GM21723 (cell line): ENCODE data around the gene CCDC3.

Experiments used
- ATAC-seq: cut with Tn5 transposase; IDR thresholded peaks from one replicate; pipeline ENCODE4 v1.9.1; 2021; ENCODE audit warnings: mild to moderate bottlenecking, moderate library complexity; ENCODE audit not compliant: unreplicated experiment

Gene CCDC3

GRCh38 chr10:12927896-12928295, 73.6 kb downstream of the CCDC3 start:
- no peak for ATAC-seq

- no peak for ATAC-seq
These were observed 75.7 kb downstream of the CCDC3 start for GRCh38 chr10:12925845-12926244.

GRCh38 chr10:12924911-12925310, 76.6 kb downstream of the CCDC3 start:
- ATAC-seq, result no peak

- ATAC-seq, result no peak
These were observed 79.2 kb downstream of the CCDC3 start for GRCh38 chr10:12922117-12922900.

- no peak for ATAC-seq
These were observed 80.3 kb downstream of the CCDC3 start for GRCh38 chr10:12921163-12921562.

- ATAC-seq, result no peak
These were observed 81.9 kb downstream of the CCDC3 start for GRCh38 chr10:12919574-12919973.

- no peak for ATAC-seq
These were observed 84.9 kb downstream of the CCDC3 start for GRCh38 chr10:12916587-12916986.

- ATAC-seq, result no peak
These were observed 85.8 kb downstream of the CCDC3 start for GRCh38 chr10:12915637-12916168.

GRCh38 chr10:12914111-12914510, 87.4 kb downstream of the CCDC3 start:
- ATAC-seq, result no peak

- ATAC-seq, result no peak
These were observed 89.7 kb downstream of the CCDC3 start for GRCh38 chr10:12911795-12912194.

- ATAC-seq, result no peak
These were observed 90.7 kb downstream of the CCDC3 start for GRCh38 chr10:12910835-12911234.

- no peak for ATAC-seq
These were observed 91.7 kb downstream of the CCDC3 start for GRCh38 chr10:12909836-12910185.

GRCh38 chr10:12909182-12909835, 92.2 kb downstream of the CCDC3 start:
- no peak for ATAC-seq

GRCh38 chr10:12908773-12909172, 92.7 kb downstream of the CCDC3 start:
- no peak for ATAC-seq

GRCh38 chr10:12907656-12908055, 93.9 kb downstream of the CCDC3 start:
- ATAC-seq, result no peak

- no peak for ATAC-seq
These were observed 95.4 kb downstream of the CCDC3 start for GRCh38 chr10:12906051-12906541.

- no peak for ATAC-seq
These were observed 96.4 kb downstream of the CCDC3 start for GRCh38 chr10:12905067-12905466.

GRCh38 chr10:12902851-12903358, 98.6 kb downstream of the CCDC3 start:
- ATAC-seq, result no peak

GRCh38 chr10:12902135-12902572, 99.4 kb downstream of the CCDC3 start:
- ATAC-seq, result no peak

- no peak for ATAC-seq
These were observed 102.0 kb downstream of the CCDC3 start for GRCh38 chr10:12899546-12899945.

GRCh38 chr10:12898271-12898670, 103.2 kb downstream of the CCDC3 start:
- ATAC-seq, result no peak

GRCh38 chr10:12897278-12897677, 104.2 kb downstream of the CCDC3 start:
- no peak for ATAC-seq
